OCI-LY1 (cell line): ENCODE results near the gene KBTBD13.

ENCODE experiments used
- EZH2 ChIP-seq: fragments of 200-600 bp; sonication (generic), shearing (Covaris generic); IDR thresholded peaks from 2 replicates; pipeline ENCODE4 v1.8.0; 2017; ENCODE audit warnings: borderline replicate concordance, mixed run types, mild to moderate bottlenecking, antibody characterized with exemption, low read length, moderate library complexity, mixed read lengths
- TF ChIP-seq, protein P1 (sequence below): fragments of 200-600 bp; sonication (generic), shearing (Covaris generic); IDR thresholded peaks from 2 replicates; pipeline ENCODE4 v1.5.1; 2017; ENCODE audit warnings: mild to moderate bottlenecking, antibody characterized with exemption, low read length, moderate library complexity, mixed read lengths

DNA sequence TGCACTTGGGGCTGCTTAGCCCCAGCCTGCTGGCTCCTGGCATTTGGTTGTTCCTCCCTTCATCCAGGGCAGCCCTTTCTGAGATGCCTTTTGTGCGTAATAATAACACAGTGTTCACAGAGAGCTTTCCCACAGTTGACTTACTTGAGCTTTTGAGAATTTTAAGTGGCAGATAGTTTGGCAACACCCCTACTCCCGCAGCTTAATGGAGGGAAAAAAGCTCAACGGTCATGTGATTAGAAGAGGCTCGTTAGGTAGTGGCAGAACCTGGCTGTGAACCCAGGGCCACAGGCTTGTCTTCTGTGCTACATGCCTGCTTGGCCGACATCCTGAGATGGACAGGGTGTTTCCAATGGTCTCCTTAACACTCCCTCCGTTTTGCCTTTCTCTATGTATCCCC is 4.7 kb downstream of the KBTBD13 start:
- TF ChIP-seq, protein P1, sequence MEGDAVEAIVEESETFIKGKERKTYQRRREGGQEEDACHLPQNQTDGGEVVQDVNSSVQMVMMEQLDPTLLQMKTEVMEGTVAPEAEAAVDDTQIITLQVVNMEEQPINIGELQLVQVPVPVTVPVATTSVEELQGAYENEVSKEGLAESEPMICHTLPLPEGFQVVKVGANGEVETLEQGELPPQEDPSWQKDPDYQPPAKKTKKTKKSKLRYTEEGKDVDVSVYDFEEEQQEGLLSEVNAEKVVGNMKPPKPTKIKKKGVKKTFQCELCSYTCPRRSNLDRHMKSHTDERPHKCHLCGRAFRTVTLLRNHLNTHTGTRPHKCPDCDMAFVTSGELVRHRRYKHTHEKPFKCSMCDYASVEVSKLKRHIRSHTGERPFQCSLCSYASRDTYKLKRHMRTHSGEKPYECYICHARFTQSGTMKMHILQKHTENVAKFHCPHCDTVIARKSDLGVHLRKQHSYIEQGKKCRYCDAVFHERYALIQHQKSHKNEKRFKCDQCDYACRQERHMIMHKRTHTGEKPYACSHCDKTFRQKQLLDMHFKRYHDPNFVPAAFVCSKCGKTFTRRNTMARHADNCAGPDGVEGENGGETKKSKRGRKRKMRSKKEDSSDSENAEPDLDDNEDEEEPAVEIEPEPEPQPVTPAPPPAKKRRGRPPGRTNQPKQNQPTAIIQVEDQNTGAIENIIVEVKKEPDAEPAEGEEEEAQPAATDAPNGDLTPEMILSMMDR, result no peak
- TF ChIP-seq EZH2, result no peak
